Measurements from ENCODE around the gene CDH4.

Gene CDH4

DNA sequence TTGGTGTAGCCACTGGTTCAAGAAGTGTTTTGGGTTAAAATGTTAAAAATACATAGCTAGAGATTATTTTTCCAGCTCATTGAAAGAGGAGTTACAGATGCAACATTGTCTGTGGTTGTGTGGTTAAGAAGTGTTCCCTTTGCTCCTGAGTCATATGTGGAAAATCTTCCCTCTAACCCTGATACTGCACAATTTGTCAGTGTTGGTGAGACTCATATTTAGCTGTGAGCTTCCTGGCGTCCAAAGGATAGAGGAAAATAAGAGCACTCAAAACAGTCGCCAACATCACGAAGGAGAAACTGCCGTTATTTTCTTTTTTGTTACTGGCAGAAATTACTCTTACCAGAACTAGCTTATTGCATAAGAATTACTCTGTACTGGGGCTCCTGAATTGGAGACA, 250.4 kb downstream of the CDH4 start:
- ATAC-seq (ENCODE audit: insufficient read depth, low read depth), result no peak
- no peaks in the 10 kb centered on the region for H3K4me1 ChIP-seq (ENCODE audit: insufficient read depth, low read length)
- H3K79me2 ChIP-seq (ENCODE audit: insufficient read depth, low read length), result no peaks in the 10 kb centered on the region

DNA sequence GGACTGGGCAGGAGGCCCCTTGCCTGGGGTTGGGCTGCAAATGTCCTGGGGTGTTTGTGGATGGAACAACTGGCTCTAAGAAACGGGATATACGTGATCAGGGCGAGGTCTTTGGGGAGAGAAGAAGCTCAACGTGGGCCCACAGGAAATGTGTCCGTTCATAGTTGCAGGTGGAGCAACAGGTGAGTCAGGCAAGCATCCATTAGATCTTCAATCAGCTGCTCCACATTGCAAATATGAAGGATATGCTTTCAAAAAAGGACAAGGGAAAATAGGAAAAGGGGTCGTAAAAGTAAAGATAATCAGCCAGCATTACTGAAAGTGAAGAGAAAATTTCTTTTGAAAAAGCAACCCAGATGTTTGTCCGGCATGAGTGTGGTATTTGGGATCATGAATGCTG, 251.0 kb downstream of the CDH4 start:
- Histone ChIP-seq H3K4me1 (ENCODE audit: insufficient read depth, low read length) (no peaks in the 10 kb centered on the region), H3K79me2 (ENCODE audit: insufficient read depth, low read length) (no peaks in the 10 kb centered on the region), H3K4me3 (ENCODE audit: low read depth in 1 of 2, low read length in 2 of 2) (no peak overlapping the region), H3K9ac (ENCODE audit: low read depth, low read length) (no peak overlapping the region), H4K20me1 (ENCODE audit: insufficient read depth, low read length) (no peaks in the 10 kb centered on the region), H3K9me3 (ENCODE audit: insufficient read depth, low read length, severe bottlenecking) (no peaks in the 10 kb centered on the region), H3K36me3 (ENCODE audit: insufficient read depth, low read length) (no peaks in the 10 kb centered on the region), H3K4me2 (ENCODE audit: insufficient read depth, low read length) (no peak overlapping the region), H2AFZ (ENCODE audit: low read depth, low read length) (no peak overlapping the region), H3K27ac (ENCODE audit: low read length) (no peak overlapping the region), H3K27me3 (ENCODE audit: insufficient read depth, low read length, poor library complexity) (peaks cover 11% of the 10 kb centered on the region)
- ATAC-seq (ENCODE audit: insufficient read depth, low read depth) (no peak), DNase-seq (no peak)
- TF ChIP-seq EZH2 (IDR thresholded peaks at IDR 0.05; ENCODE audit: borderline replicate concordance, low read depth, low read length, severe bottlenecking), result no peak
- TF ChIP-seq, protein P1, sequence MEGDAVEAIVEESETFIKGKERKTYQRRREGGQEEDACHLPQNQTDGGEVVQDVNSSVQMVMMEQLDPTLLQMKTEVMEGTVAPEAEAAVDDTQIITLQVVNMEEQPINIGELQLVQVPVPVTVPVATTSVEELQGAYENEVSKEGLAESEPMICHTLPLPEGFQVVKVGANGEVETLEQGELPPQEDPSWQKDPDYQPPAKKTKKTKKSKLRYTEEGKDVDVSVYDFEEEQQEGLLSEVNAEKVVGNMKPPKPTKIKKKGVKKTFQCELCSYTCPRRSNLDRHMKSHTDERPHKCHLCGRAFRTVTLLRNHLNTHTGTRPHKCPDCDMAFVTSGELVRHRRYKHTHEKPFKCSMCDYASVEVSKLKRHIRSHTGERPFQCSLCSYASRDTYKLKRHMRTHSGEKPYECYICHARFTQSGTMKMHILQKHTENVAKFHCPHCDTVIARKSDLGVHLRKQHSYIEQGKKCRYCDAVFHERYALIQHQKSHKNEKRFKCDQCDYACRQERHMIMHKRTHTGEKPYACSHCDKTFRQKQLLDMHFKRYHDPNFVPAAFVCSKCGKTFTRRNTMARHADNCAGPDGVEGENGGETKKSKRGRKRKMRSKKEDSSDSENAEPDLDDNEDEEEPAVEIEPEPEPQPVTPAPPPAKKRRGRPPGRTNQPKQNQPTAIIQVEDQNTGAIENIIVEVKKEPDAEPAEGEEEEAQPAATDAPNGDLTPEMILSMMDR (IDR thresholded peaks at IDR 0.05; ENCODE audit: borderline replicate concordance, extremely low read depth, low read length, poor library complexity, severe bottlenecking), result no peak

More for the DNA sequence above, 250.4 kb downstream of the CDH4 start:
- TF ChIP-seq EZH2 (IDR thresholded peaks at IDR 0.05; ENCODE audit: borderline replicate concordance, low read depth, low read length, severe bottlenecking), result no peak
- TF ChIP-seq, protein P1 (IDR thresholded peaks at IDR 0.05; ENCODE audit: borderline replicate concordance, extremely low read depth, low read length, poor library complexity, severe bottlenecking), result no peak
- no peak for DNase-seq
- Histone ChIP-seq H3K27me3 (ENCODE audit: insufficient read depth, low read length, poor library complexity) (peaks cover 10% of the 10 kb centered on the region), H3K9ac (ENCODE audit: low read depth, low read length) (no peak overlapping the region), H3K4me2 (ENCODE audit: insufficient read depth, low read length) (no peak overlapping the region), H3K4me3 (ENCODE audit: low read depth in 1 of 2, low read length in 2 of 2) (no peak overlapping the region), H4K20me1 (ENCODE audit: insufficient read depth, low read length) (no peaks in the 10 kb centered on the region), H3K9me3 (ENCODE audit: insufficient read depth, low read length, severe bottlenecking) (no peaks in the 10 kb centered on the region), H3K36me3 (ENCODE audit: insufficient read depth, low read length) (no peaks in the 10 kb centered on the region), H2AFZ (ENCODE audit: low read depth, low read length) (no peak overlapping the region), H3K27ac (ENCODE audit: low read length) (no peak overlapping the region)

DNA sequence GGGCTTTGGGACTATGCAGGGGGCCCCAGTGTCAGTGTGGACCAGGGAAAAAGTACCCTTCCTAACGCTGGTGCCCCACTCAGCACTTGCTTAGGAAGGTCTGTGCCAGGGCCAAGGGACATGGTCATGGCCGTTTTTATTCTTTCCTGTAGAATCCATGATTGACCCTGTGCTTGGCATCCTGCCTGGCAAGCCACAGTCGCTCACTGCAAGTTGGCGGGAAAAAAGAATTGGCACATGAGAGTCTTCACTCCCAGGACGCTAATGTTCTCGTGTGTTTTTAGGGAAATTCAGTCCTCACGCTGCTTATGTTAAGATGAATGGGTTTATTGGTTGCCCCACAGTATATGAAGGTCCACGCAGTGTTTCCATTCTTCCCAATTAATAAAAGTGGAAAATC, 253.4 kb downstream of the CDH4 start:
- no peak for TF ChIP-seq EZH2 (IDR thresholded peaks at IDR 0.05; ENCODE audit: borderline replicate concordance, low read depth, low read length, severe bottlenecking)
- TF ChIP-seq, protein P1 (IDR thresholded peaks at IDR 0.05; ENCODE audit: borderline replicate concordance, extremely low read depth, low read length, poor library complexity, severe bottlenecking), result no peak
- Histone ChIP-seq H3K27ac (ENCODE audit: low read length) (no peak overlapping the region), H3K4me1 (ENCODE audit: insufficient read depth, low read length) (no peaks in the 10 kb centered on the region), H3K4me2 (ENCODE audit: insufficient read depth, low read length) (no peak overlapping the region), H3K4me3 (ENCODE audit: low read depth in 1 of 2, low read length in 2 of 2) (no peak overlapping the region), H3K9me3 (ENCODE audit: insufficient read depth, low read length, severe bottlenecking) (no peaks in the 10 kb centered on the region), H4K20me1 (ENCODE audit: insufficient read depth, low read length) (0 out of 2 replicates have a peak, but pooled peaks cover 5% of the 10 kb centered on the region), H3K36me3 (ENCODE audit: insufficient read depth, low read length) (no peaks in the 10 kb centered on the region), H3K27me3 (ENCODE audit: insufficient read depth, low read length, poor library complexity) (peaks cover 17% of the 10 kb centered on the region), H3K9ac (ENCODE audit: low read depth, low read length) (no peak overlapping the region), H3K79me2 (ENCODE audit: insufficient read depth, low read length) (no peaks in the 10 kb centered on the region), H2AFZ (ENCODE audit: low read depth, low read length) (no peak overlapping the region)
- DNase-seq (no peak), ATAC-seq (ENCODE audit: insufficient read depth, low read depth) (no peak)

DNA sequence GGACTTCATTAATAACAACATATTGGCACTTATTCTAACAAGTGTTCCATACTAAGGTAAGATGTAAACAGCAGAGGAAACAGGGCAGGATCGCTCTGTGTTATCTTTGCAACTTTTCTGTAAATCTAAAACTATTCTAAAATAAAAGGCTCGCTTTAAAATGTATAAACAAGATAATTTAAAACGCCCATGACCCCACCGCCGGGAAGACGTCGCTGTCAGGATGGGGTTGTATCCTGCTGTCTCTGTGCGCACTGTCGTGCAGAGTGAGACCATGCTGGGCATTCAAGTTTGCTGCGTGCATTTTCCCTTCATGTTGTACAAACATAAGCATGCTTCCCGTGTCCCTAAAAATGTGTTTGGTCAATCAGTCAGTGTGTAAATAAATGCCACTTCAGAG, 255.7 kb downstream of the CDH4 start:
- H3K9me3 ChIP-seq (ENCODE audit: insufficient read depth, low read length, severe bottlenecking), result no peaks in the 10 kb centered on the region
- 0 out of 2 replicates have a peak, but pooled peaks cover 5% of the 10 kb centered on the region for H4K20me1 ChIP-seq (ENCODE audit: insufficient read depth, low read length)
- H3K4me3 ChIP-seq (ENCODE audit: low read depth in 1 of 2, low read length in 2 of 2), result no peak overlapping the region
- ATAC-seq (ENCODE audit: insufficient read depth, low read depth), result no peak
- H3K79me2 ChIP-seq (ENCODE audit: insufficient read depth, low read length), result no peaks in the 10 kb centered on the region
- TF ChIP-seq EZH2 (IDR thresholded peaks at IDR 0.05; ENCODE audit: borderline replicate concordance, low read depth, low read length, severe bottlenecking), result no peak
- TF ChIP-seq, protein P1 (IDR thresholded peaks at IDR 0.05; ENCODE audit: borderline replicate concordance, extremely low read depth, low read length, poor library complexity, severe bottlenecking), result no peak
- H3K36me3 ChIP-seq (ENCODE audit: insufficient read depth, low read length), result no peaks in the 10 kb centered on the region
- H2AFZ ChIP-seq (ENCODE audit: low read depth, low read length), result no peak overlapping the region
- H3K27ac ChIP-seq (ENCODE audit: low read length), result no peak overlapping the region
- no peak overlapping the region for H3K4me2 ChIP-seq (ENCODE audit: insufficient read depth, low read length)
- no peak overlapping the region for H3K9ac ChIP-seq (ENCODE audit: low read depth, low read length)
- DNase-seq, result no peak
- no peaks in the 10 kb centered on the region for H3K4me1 ChIP-seq (ENCODE audit: insufficient read depth, low read length)
- peaks cover 17% of the 10 kb centered on the region for H3K27me3 ChIP-seq (ENCODE audit: insufficient read depth, low read length, poor library complexity)
